ENCODE results near the gene DCUN1D2. TPM values are rescaled to one million over a fixed set of nuclear protein-coding genes. Genes with fewer than 3 reads are reported as not detected.

DCUN1D2 gene
- total RNA-seq, 2 donors from 2014 or later, result 12.2 to 14.5 TPM

GRCh38 chr13:113468472-113469201, 21.9 kb downstream of the DCUN1D2 start:
- no peak for DNase-seq
- Histone ChIP-seq H3K4me3 (no peak overlapping the region), H3K27ac (no peak overlapping the region), H3K27me3 (no peaks in the 10 kb centered on the region), H3K9me3 (no peaks in the 10 kb centered on the region), H3K4me1 (no peaks in the 10 kb centered on the region), H3K36me3 (replicated peaks in 1 of 2; ENCODE audit: insufficient read depth in 1 of 2, low read depth in 2 of 2) (no peaks in the 10 kb centered on the region)
- ATAC-seq, result no peak
- intact Hi-C loops (cut with DNase I), result no loop called here
- TF ChIP-seq POLR2A (IDR thresholded peaks at IDR 0.05) (no peak), CTCF (IDR thresholded peaks at IDR 0.05) (no peak)
- WGBS, 2 donors, result 86 to 88% methylated on average over 22 of the region's 22 CpGs

DNA sequence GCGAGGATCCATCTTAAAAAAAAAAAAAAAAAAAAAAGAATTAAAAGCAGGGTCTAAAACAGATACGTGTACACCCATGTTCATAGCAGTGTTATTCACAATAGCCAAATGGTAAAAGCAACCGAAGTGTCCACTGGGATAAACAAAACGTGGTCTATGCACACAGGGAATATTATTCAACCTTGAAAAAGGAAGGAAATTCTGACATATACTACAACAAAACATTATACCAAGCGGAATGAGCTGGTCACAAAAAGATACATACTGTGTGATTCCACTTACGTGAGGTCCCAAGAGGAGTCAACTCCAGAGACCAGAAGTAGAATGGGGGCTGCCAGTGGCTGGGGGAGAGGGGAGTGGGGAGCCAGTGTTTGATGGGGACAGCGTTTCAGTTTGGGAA, 22.5 kb downstream of the DCUN1D2 start:
- TF ChIP-seq POLR2A (IDR thresholded peaks at IDR 0.05) (no peak), CTCF (IDR thresholded peaks at IDR 0.05) (no peak)
- Histone ChIP-seq H3K36me3 (replicated peaks in 1 of 2; ENCODE audit: insufficient read depth in 1 of 2, low read depth in 2 of 2) (no peaks in the 10 kb centered on the region), H3K9me3 (no peaks in the 10 kb centered on the region), H3K27me3 (no peaks in the 10 kb centered on the region), H3K4me3 (no peak overlapping the region), H3K27ac (no peak overlapping the region), H3K4me1 (no peaks in the 10 kb centered on the region)
- intact Hi-C loops (cut with DNase I), result no loop called here
- ATAC-seq, result no peak
- DNase-seq, result no peak
- WGBS, 2 donors, result 92 to 97% methylated on average over 7 of the region's 7 CpGs

DNA sequence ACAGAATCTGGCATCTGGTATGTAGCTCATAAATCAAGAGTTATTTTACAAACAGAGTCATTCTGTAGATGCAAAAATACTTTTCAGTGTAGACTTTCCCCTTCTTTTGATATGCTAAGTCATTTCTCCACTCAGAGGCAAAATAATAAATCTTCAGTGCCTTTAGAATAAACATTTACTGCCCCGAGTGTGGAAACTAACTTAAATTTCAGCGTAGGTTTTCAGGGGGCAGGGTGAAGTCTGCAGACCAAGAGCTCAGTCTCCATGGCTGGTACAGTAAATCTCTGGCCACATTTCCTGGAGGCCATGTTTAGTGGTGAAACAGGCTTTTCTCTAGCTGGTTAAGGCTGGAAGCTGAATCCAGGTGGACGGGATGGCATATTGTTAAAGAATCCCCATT, 24.1 kb downstream of the DCUN1D2 start:
- intact Hi-C loops (cut with DNase I), result no loop called here
- H3K27ac ChIP-seq, result no peak overlapping the region
- no peak for ATAC-seq
- no peaks in the 10 kb centered on the region for H3K27me3 ChIP-seq
- WGBS, 2 donors, result 89 to 90% methylated on average over 3 of the region's 3 CpGs
- no peak overlapping the region for H3K4me3 ChIP-seq
- H3K9me3 ChIP-seq, result no peaks in the 10 kb centered on the region
- H3K4me1 ChIP-seq, result no peaks in the 10 kb centered on the region
- no peaks in the 10 kb centered on the region for H3K36me3 ChIP-seq (replicated peaks in 1 of 2; ENCODE audit: insufficient read depth in 1 of 2, low read depth in 2 of 2)
- DNase-seq, result no peak
- TF ChIP-seq CTCF (IDR thresholded peaks at IDR 0.05) (no peak), POLR2A (IDR thresholded peaks at IDR 0.05) (no peak)

GRCh38 chr13:113465300-113465699, 25.2 kb downstream of the DCUN1D2 start:
- no peaks in the 10 kb centered on the region for H3K36me3 ChIP-seq (replicated peaks in 1 of 2; ENCODE audit: insufficient read depth in 1 of 2, low read depth in 2 of 2)
- H3K27ac ChIP-seq, result no peak overlapping the region
- DNase-seq, result no peak
- no peak overlapping the region for H3K4me3 ChIP-seq
- no peak for ATAC-seq
- 77 to 78% methylated on average over 4 of the region's 4 CpGs for WGBS, 2 donors
- H3K27me3 ChIP-seq, result no peaks in the 10 kb centered on the region
- intact Hi-C loops (cut with DNase I), result no loop called here
- no peaks in the 10 kb centered on the region for H3K4me1 ChIP-seq
- TF ChIP-seq CTCF (IDR thresholded peaks at IDR 0.05), result no peak
- no peak for TF ChIP-seq POLR2A (IDR thresholded peaks at IDR 0.05)
- H3K9me3 ChIP-seq, result no peaks in the 10 kb centered on the region

GRCh38 chr13:113464476-113464875, 26.0 kb downstream of the DCUN1D2 start:
- Histone ChIP-seq H3K4me1 (no peaks in the 10 kb centered on the region), H3K9me3 (no peaks in the 10 kb centered on the region), H3K36me3 (replicated peaks in 1 of 2; ENCODE audit: insufficient read depth in 1 of 2, low read depth in 2 of 2) (peaks cover 0 to 7% of the 10 kb centered on the region in 2 donors), H3K27ac (no peak overlapping the region), H3K27me3 (no peaks in the 10 kb centered on the region), H3K4me3 (no peak overlapping the region)
- intact Hi-C loops (cut with DNase I), result no loop called here
- TF ChIP-seq CTCF (IDR thresholded peaks at IDR 0.05) (no peak), POLR2A (IDR thresholded peaks at IDR 0.05) (no peak)
- 90 to 92% methylated on average over 16 of the region's 16 CpGs for WGBS, 2 donors
- DNase-seq, result no peak
- ATAC-seq, result no peak
